Activated naive CD4-positive, alpha-beta T cell treated with anti-CD3 and anti-CD28 coated beads, Interleukin-2, amount 50 U/mL, for 24 hours (primary cell): ENCODE results near the gene APP.
"Not testable (repeated sequence)": the region's sequence is repeated elsewhere in the genome, so short reads cannot be mapped to it uniquely, and the experiment has no call there.

Experiments used
- H3K27ac Mint-ChIP-seq: one replicate; pipeline ENCODE4 v1.8.0; 2021; ENCODE audit warnings: mild to moderate bottlenecking, mixed read lengths
- H3K27me3 Mint-ChIP-seq: one replicate; pipeline ENCODE4 v1.8.0; 2021; ENCODE audit warnings: mixed read lengths
- H3K36me3 Mint-ChIP-seq: one replicate; pipeline ENCODE4 v1.8.0; 2021; ENCODE audit warnings: mixed read lengths
- H3K4me1 Mint-ChIP-seq: one replicate; pipeline ENCODE4 v1.8.0; 2021; ENCODE audit warnings: mixed read lengths
- H3K4me3 Mint-ChIP-seq: one replicate; pipeline ENCODE4 v1.8.0; 2021; ENCODE audit warnings: mild to moderate bottlenecking, mixed read lengths
- H3K9me3 Mint-ChIP-seq: one replicate; pipeline ENCODE4 v1.8.0; 2021; ENCODE audit warnings: mixed read lengths

APP gene

DNA sequence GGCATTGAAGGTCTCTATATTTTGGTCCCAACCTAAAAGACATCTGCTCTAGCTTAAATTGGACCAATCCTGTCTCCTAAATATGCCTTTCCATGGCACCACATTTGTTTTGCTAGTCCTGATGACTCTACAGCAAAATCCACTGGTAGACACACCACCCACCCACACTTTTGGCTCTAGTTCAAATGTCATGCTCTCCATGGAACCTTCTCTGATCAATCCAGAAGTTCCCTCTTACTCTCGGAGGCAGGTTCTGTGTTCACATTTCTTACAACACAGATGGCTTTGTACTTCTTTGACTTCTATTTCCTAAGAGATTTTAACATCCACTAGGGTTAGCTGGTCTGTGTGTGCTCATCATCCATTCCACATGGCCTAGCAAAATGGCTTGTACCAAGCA, 151.3 kb downstream of the APP start:
- Mint-ChIP-seq H3K4me1 (no peaks in the 10 kb centered on the region), H3K27me3 (no peaks in the 10 kb centered on the region), H3K36me3 (peaks cover 11% of the 10 kb centered on the region), H3K27ac (no peak overlapping the region), H3K4me3 (no peak overlapping the region), H3K9me3 (no peaks in the 10 kb centered on the region)

DNA sequence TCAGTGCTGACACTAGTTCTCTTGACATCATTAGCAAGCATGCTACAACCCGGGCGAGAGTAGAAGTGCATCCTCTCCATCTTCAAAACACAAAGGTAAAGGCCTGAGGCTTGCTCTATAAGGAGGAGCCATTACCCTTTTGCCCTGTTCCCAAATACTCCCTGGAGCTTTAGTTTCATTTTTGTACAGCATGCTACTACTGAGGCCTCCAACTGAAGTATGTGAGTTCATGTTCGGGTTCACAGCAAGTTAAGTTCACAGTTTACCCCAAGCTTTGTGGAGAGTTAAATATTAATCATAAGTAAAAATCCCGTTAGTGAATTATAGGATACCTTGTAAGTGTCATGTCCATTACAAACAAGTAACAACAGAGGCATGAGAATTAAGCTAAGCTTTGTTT, 156.6 kb downstream of the APP start:
- Mint-ChIP-seq H3K4me3 (no peak overlapping the region), H3K27me3 (no peaks in the 10 kb centered on the region), H3K36me3 (peaks cover 3% of the 10 kb centered on the region), H3K4me1 (peaks cover 4% of the 10 kb centered on the region), H3K9me3 (no peaks in the 10 kb centered on the region), H3K27ac (no peak overlapping the region)

GRCh38 chr21:26012482-26012881, 158.1 kb downstream of the APP start:
- H3K4me1 Mint-ChIP-seq, H3K4me3 Mint-ChIP-seq, H3K9me3 Mint-ChIP-seq, H3K27ac Mint-ChIP-seq, H3K27me3 Mint-ChIP-seq, H3K36me3 Mint-ChIP-seq: not testable (repeated sequence)

- no peaks in the 10 kb centered on the region for H3K27me3 Mint-ChIP-seq
- H3K4me3 Mint-ChIP-seq, result no peak overlapping the region
- no peak overlapping the region for H3K27ac Mint-ChIP-seq
- peaks cover 1% of the 10 kb centered on the region for H3K36me3 Mint-ChIP-seq
- H3K4me1 Mint-ChIP-seq, result peaks cover 7% of the 10 kb centered on the region
- no peaks in the 10 kb centered on the region for H3K9me3 Mint-ChIP-seq
These were observed 159.2 kb downstream of the APP start for GRCh38 chr21:26011292-26011940.

- Mint-ChIP-seq H3K27me3 (no peaks in the 10 kb centered on the region), H3K9me3 (no peaks in the 10 kb centered on the region), H3K4me1 (peaks cover 7% of the 10 kb centered on the region), H3K4me3 (no peak overlapping the region), H3K27ac (no peak overlapping the region), H3K36me3 (peaks cover 4% of the 10 kb centered on the region)
These were observed 162.5 kb downstream of the APP start for GRCh38 chr21:26007951-26008498.

DNA sequence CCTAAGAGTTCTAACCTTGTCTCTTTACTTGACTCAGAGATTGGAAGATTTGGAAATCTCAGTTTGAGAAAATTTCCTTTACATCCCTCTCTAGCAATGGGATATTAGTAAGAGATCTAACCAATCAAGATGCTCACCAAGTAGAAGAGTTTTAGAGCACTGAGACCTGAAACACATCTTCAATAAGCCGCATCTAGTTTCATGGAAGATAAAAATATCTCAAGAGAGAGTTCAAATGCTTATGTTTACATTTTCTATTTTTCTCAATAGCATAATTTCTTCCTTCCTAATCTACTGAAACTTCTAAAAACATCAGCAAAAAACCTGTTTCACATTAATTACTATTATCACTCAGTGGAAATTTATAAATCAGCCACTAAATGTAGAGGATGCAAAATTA, 165.1 kb downstream of the APP start:
- H3K9me3 Mint-ChIP-seq, result no peaks in the 10 kb centered on the region
- H3K27me3 Mint-ChIP-seq, result no peaks in the 10 kb centered on the region
- peaks cover 10% of the 10 kb centered on the region for H3K36me3 Mint-ChIP-seq
- H3K4me1 Mint-ChIP-seq, result peaks cover 15% of the 10 kb centered on the region
- no peak overlapping the region for H3K27ac Mint-ChIP-seq
- no peak overlapping the region for H3K4me3 Mint-ChIP-seq

DNA sequence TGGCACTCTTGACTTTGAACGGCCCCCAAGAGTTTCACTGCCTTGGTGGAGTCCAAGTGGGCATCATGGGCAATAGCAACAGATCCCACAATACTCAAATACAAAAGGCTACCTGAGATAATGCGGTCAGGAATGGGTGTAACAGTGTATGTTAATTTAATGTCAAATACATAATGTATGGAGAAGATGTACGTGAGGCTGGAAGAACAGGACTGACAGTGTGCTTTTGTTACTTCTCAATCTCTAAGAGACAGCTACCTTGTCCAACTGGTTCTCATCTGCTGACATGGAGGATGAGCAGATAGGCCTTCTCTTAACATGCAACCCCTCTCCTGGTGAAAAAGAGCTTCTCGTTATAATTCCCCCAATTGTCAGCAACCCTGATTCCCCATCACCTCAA, 167.2 kb downstream of the APP start:
- H3K36me3 Mint-ChIP-seq, result peaks cover 8% of the 10 kb centered on the region

GRCh38 chr21:26001356-26001755, 169.2 kb downstream of the APP start:
- Mint-ChIP-seq H3K27me3 (no peaks in the 10 kb centered on the region), H3K36me3 (peaks cover 8% of the 10 kb centered on the region), H3K4me1 (peaks cover 20% of the 10 kb centered on the region), H3K27ac (no peak overlapping the region), H3K9me3 (no peaks in the 10 kb centered on the region), H3K4me3 (no peak overlapping the region)

More for the DNA sequence above, 167.2 kb downstream of the APP start:
- no peak overlapping the region for H3K4me3 Mint-ChIP-seq
- H3K27ac Mint-ChIP-seq, result no peak overlapping the region
- peaks cover 20% of the 10 kb centered on the region for H3K4me1 Mint-ChIP-seq
- H3K9me3 Mint-ChIP-seq, result no peaks in the 10 kb centered on the region
- no peaks in the 10 kb centered on the region for H3K27me3 Mint-ChIP-seq

DNA sequence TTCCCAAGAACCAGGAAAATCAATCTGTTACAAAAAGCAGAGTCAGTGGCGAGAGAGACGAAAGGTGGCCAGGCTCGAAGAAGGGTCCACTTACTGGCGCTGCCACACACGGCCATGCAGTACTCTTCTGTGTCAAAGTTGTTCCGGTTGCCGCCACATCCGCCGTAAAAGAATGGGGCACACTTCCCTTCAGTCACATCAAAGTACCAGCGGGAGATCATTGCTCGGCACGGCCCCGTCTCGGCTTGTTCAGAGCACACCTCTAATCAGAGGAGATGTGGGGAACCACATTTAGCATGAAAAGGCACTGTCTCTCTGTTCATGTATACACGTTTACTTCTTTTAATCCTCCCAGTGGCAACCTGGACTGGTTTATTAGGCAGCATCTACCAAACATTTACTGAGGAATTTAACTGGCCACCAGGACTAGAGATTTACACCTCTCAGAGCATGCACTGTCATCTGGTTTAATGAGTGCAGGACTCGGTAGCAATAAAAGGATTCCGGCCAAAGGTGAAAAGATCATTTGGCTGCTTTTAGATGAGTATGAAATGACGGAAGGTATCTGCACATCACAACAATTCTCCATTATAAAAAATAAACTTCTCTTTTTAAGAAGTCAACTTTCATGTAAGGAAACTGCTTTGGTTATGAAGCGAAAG, 170.5 kb downstream of the APP start:
- Mint-ChIP-seq H3K9me3 (no peaks in the 10 kb centered on the region), H3K4me3 (peak overlapping the region; percentile 43), H3K27me3 (no peaks in the 10 kb centered on the region), H3K27ac (no peak overlapping the region), H3K36me3 (peaks cover 5% of the 10 kb centered on the region), H3K4me1 (peaks cover 20% of the 10 kb centered on the region)

DNA sequence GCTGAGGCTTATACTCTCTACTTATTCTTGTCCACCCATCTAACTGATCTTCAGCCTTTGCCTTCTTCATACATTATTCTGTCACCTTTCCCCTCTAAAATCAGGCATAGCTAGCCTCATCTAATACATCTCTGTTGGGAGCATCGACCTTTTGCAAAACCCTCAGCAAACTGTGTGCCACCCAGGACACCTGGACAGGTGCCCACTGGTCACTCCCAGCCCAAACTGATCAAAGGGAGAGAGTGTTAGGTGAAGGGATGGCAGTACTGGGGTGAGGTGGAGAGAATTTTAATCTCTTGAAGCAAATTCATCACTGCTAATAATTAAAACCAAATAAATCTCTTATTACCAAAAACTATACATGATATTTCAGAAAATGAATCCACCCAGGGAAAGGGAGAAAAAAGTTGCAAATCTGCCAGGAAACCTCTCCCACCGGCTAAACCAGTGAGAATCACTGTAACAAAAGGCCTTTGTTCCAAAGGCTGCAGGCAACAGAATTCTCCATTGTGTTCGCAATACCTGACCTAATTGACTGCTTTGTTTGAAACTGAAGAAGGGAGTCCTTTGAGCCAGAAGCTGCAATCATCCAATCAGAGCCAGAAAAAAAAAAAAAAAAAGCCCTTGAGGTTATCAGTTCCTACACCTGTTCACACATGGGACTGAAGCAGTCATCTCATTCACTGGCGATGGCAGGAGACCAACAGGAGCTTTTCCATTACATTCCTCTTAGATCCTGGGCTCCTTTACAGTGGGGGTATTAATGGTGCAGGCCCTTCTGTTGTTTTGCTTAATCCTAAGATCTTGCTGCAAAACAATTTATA, 172.6 kb downstream of the APP start:
- Mint-ChIP-seq H3K27ac (no peak overlapping the region), H3K27me3 (no peaks in the 10 kb centered on the region), H3K36me3 (peaks cover 5% of the 10 kb centered on the region), H3K9me3 (no peaks in the 10 kb centered on the region), H3K4me3 (no peak overlapping the region), H3K4me1 (peaks cover 20% of the 10 kb centered on the region)

DNA sequence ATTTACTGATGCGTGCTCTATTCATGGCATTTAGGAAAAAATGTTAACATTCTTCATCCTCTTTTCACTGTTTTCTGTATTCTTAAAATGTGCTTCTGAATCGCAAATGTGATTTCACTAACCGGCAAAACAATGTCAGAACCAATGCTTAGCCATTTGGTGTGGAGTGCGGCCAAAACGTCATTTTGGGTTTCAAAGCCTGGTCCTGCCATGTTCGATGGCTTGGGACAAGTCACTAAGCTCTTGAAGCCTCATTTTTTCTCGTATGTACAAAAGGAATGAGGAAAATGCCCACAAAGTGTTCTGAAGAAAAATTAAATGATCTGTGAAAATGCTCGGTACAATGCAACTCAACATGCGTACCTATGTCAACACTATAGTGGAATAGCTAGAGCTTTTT, 175.3 kb downstream of the APP start:
- no peak overlapping the region for H3K27ac Mint-ChIP-seq
- H3K4me1 Mint-ChIP-seq, result peaks cover 11% of the 10 kb centered on the region
- no peaks in the 10 kb centered on the region for H3K9me3 Mint-ChIP-seq
- no peaks in the 10 kb centered on the region for H3K27me3 Mint-ChIP-seq
- H3K4me3 Mint-ChIP-seq, result no peak overlapping the region
- H3K36me3 Mint-ChIP-seq, result no peaks in the 10 kb centered on the region

- Mint-ChIP-seq H3K27ac (no peak overlapping the region), H3K9me3 (no peaks in the 10 kb centered on the region), H3K36me3 (peaks cover 2% of the 10 kb centered on the region), H3K4me3 (no peak overlapping the region), H3K4me1 (peaks cover 6% of the 10 kb centered on the region), H3K27me3 (no peaks in the 10 kb centered on the region)
These were observed 175.8 kb downstream of the APP start for GRCh38 chr21:25994758-25995163.

GRCh38 chr21:25988738-25989137, 181.8 kb downstream of the APP start:
- Mint-ChIP-seq H3K27me3 (no peaks in the 10 kb centered on the region), H3K9me3 (no peaks in the 10 kb centered on the region), H3K27ac (no peak overlapping the region), H3K4me1 (no peaks in the 10 kb centered on the region), H3K36me3 (peaks cover 12% of the 10 kb centered on the region), H3K4me3 (no peak overlapping the region)

DNA sequence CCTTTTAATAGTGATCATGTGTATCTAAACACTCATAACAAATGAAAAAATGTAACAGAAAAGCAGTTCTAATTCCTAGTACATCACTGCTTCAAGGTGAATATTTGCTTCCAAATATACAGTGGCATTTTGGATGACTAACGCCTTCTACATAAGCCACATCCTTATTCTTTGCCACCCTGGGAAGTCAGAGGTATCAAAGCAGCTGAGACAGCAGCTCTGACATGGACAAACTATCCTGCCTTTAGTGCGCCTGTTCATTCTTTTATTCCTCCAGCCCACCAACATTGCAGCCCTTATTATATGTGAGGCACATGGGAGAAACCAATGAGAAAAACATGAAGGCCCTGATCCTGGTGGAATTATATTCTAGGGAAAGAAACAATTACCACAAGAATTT, 183.0 kb downstream of the APP start:
- H3K9me3 Mint-ChIP-seq, result no peaks in the 10 kb centered on the region
- H3K36me3 Mint-ChIP-seq, result peaks cover 12% of the 10 kb centered on the region
- H3K27me3 Mint-ChIP-seq, result no peaks in the 10 kb centered on the region
- no peaks in the 10 kb centered on the region for H3K4me1 Mint-ChIP-seq
- peak overlapping the region; percentile 75 for H3K27ac Mint-ChIP-seq
- H3K4me3 Mint-ChIP-seq, result no peak overlapping the region

GRCh38 chr21:25986928-25987327, 183.6 kb downstream of the APP start:
- Mint-ChIP-seq H3K36me3 (peaks cover 15% of the 10 kb centered on the region), H3K4me3 (no peak overlapping the region), H3K27me3 (no peaks in the 10 kb centered on the region), H3K4me1 (no peaks in the 10 kb centered on the region), H3K9me3 (no peaks in the 10 kb centered on the region), H3K27ac (no peak overlapping the region)

DNA sequence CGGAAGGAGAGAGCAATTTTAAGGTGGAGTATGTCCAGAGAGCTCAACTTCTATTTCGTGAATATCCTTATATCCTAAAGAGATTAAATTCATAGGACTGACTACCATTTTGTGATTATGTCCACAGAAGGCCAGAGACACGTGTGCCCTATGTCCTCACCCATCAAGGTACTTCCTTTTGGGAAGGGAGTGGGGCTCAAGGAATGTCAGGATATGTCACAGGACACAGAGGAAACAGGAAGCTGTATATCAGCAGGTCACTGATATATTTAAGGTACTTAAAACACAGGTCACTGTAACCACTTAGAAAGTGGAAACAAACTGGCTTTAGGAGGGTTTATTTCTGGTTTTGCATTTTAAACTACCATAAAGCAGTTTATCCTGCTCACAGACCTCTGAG, 184.6 kb downstream of the APP start:
- H3K27ac Mint-ChIP-seq, result no peak overlapping the region
- no peak overlapping the region for H3K4me3 Mint-ChIP-seq
- no peaks in the 10 kb centered on the region for H3K4me1 Mint-ChIP-seq
- H3K9me3 Mint-ChIP-seq, result no peaks in the 10 kb centered on the region
- peaks cover 21% of the 10 kb centered on the region for H3K36me3 Mint-ChIP-seq
- H3K27me3 Mint-ChIP-seq, result no peaks in the 10 kb centered on the region
